Activated CD8-positive, alpha-beta memory T cell treated with anti-CD3 and anti-CD28 coated beads for 4 hours (primary cell): ENCODE data around the gene COX7A1.
"Not testable (repeated sequence)": the region's sequence is repeated elsewhere in the genome, so short reads cannot be mapped to it uniquely, and the experiment has no call there.

Source experiments
- DNase-seq, 2 donors: peaks; one replicate each; pipeline ENCODE4 v3.0.0-alpha.2; 2020; ENCODE audit warnings: low read depth in 2 of 2

The COX7A1 gene

DNA sequence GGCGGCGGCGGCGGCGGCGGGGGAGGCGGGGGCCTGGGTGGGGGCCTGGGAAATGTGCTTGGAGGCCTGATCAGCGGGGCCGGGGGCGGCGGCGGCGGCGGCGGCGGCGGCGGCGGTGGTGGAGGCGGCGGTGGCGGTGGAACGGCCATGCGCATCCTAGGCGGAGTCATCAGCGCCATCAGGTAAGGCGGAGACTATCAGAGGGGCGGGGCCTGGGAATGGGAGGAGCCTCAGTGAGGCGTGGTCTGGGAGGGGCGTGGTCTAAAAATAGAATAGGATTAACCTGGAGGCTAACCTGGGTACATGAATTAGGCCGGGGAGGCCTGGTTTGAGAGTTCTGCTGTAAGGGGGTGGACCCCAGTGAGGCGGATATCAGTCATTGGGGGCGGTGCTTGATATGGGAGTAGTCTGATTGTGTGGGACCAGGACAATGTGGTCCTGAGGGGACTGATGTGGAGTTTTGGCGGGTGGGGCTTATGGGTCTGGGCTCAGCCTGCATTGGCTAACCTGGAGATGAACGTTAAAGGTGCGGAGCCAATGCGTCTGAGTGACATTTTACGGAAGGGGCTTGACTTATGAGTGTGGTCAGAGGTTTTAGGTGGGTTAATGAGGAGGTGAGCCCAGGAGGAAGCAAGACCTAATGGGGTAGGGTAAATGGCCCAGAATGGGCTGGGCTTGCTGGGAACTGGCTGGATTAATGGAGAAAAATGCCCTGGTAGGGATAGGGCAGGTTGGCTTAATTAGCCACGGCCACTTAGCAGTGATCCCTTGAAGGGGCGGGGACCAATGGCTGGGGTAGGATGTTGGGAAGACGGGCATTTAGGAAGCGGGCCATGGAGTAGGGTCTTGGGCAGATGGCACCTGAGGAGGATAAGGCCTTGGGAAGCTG lies 11.0 kb downstream of the COX7A1 start:
- DNase-seq, result peak; percentile 80

DNA sequence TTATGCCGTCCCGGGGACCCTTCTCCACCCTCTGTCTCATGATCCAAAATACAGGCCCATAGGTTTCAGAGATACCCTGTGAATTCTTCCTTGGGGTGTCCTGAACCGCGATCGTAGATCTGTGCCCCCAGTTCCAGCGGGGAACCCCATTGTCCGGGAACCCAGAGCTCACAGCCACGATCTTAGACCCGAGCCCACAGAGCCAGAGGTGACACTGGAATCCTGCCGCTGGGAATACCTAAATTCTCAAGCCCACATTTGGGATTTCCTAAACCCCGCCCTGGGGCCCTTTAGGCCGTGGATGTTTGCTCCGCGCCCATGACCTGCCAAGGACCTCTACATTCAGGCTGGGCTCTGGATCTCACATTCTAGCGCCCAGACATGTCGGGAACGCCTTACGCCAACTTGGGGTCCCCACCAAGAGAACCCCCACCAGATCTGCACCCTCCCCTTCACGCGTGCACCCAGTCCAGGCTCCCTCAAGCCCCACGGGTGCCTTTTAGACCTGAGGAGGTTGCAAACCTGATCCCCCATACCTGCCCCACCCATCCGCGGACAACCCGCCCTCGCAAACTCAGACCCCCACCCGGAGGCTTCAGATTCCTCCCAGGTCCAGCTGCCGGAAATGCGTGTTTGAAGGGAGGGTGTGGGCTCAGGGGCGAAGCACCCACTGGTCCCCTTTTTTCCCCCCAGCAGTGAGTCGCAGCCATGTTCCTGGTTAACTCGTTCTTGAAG lies 11.8 kb downstream of the COX7A1 start:
- peak in 1 of 2 donors; percentile 17 for DNase-seq

DNA sequence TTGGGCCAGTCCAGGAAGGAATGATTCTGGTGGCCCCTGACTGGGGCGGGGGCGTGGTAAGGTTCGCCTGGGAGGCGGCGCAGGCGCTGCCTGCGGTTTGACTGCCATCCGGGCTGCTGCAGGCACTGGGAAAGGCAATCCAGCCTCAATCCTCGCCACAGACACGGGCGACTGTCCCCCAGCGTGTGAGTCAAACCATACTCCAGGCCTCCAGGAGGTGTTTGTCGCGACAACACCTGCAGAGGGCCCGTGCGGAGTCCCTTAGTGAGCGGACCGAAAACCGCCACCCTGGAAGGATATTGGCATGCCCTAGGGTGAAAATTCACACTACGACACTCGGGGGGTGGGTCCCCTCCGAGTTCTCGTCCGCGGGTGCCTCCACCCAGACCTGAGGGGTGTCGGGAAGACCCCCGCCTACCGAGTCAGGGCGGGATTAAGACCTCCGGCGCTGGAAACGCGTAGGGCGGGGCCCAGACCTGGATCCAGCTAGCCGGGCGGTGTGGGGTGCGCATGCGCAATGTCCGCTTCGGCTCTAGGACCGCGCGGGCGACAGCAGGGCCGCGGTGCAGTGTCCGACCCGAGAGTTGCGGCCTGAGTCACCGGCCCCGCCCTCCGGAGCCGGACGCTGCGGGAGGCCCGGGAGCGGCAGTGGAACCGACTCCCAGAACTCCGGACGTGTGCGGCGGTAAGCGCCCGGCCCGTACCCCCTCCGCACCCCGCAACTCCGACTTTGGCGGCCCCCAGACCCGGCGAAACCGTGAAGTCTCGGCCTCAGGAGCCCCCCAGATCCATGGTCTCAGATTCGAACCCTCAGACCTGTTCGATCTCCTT lies 12.6 kb downstream of the COX7A1 start, which contains the start of gene CAPNS1:
CAPNS1 (plus strand) TSS at position 594 of the 831 bp plus-strand sequence. CDS start 946 bp downstream, outside the sequence.
- DNase-seq, result peak; percentile 83 to 85

DNA sequence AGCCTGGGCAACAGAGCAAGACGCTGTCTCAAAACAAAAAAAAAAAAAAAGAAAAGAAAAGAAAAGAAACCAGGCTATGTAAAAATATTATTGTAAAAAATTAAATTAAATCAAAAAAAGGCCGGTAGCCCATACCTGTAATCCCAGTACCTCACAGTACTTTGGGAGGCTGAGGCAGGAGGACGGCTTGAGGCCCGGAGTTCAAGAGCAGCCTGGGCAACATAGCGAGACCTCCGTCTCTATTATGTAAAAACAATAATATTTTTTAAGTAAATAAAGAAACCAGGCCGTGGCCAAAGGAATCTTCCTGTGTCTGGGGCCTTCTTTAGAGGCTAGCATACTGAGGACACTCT lies 13.2 kb downstream of the COX7A1 start:
- no peak for DNase-seq

DNA sequence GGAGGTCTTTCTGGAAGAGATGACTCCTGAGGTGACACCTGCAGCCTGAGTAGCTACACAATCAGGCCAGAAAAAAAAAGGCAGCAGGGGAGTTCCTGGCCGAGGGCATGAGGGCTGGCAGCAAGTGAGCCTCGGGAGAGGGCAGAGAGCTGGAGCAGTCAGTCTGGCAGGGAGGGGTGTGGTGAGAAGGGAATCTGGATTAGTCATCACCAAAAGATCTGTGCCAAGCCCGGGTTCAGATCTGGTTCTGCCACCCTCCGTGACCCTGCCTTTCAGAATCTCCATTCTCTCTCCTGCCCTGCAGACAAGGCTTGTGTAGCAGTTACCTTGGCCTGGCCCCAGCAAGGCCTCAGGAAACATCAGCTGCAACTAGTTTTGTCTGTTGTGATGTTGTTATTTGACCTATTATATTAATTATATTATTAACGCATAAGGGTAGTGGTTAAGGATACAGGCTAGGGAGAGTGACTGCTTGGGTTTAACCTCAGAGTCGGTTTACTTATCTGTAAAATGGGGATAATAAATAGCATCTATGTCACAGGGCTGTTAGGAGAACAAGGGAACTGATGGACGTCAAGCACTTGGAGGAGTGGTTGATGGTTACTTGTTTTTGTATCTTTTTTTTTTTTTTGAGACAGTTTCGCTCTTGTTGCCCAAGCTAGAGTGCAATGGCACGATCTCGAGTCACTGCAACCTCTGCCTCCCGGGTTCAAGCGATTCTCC lies 15.1 kb downstream of the COX7A1 start:
- no peak for DNase-seq

DNA sequence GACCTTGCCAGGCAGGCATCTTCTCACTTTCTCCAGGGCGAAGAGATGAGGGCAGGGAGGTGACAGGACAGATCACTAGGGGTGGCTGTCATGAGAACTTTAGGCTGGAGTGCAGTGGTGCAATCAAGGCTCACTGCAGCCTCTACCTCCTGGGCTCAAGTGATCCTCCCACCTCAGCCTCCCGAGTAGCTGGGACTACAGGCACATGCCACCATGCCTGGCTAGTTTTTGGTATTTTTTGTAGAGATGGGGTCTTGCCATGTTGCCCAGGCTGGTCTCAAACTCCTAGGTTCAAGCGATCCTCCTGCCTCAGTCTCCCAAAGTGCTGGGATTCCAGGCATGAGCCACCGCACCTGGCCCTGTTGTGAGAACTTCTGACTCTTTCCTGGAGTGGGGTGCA lies 17.4 kb downstream of the COX7A1 start:
- DNase-seq, result not testable (repeated sequence)

DNA sequence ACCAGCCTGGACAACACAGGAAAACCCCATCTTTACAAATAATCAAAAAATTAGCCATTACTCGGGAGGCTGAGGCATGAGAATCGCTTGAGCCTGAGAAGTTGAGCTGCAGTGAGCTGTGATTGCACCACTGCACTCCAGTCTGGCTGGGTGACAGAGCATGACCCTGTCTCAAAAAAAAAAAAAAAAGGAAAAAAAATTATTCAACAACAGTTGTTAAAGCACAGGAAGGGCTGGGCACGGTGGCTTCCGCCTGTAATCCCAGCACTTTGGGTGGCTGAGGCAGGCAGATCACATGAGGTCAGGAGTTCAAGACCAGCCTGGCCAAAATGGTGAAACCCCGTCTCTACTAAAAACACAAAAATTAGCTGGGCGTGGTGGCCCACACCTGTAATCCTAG lies 21.0 kb downstream of the COX7A1 start:
- DNase-seq, result not testable (repeated sequence)

DNA sequence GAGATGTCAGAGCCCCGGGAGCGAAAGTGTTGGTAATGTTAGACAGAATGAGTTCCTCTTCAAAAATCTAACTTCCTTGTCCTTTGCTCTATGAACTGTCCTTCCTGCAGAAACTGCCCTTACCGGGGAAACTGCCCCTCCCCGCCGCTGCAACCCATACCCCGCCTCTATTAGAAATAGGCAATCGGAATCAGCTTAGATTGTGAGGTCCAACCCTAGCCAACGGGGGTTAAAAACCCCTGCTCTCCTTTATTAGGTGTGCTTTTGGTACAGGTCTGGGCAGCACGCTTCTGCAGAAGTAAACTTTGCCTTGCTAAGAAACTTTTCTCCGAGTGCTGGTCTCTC lies 23.9 kb downstream of the COX7A1 start:
- DNase-seq, result no peak

DNA sequence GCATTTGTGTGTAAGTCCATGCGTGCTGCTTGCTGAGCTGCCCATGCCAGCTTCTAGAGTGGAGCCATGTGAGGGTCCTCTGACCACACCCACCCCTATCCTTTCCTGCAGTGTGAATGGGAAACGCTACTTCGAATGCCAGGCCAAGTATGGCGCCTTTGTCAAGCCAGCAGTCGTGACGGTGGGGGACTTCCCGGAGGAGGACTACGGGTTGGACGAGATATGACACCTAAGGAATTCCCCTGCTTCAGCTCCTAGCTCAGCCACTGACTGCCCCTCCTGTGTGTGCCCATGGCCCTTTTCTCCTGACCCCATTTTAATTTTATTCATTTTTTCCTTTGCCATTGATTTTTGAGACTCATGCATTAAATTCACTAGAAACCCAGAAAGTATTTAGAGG lies 26.7 kb downstream of the COX7A1 start:
- DNase-seq, result no peak

DNA sequence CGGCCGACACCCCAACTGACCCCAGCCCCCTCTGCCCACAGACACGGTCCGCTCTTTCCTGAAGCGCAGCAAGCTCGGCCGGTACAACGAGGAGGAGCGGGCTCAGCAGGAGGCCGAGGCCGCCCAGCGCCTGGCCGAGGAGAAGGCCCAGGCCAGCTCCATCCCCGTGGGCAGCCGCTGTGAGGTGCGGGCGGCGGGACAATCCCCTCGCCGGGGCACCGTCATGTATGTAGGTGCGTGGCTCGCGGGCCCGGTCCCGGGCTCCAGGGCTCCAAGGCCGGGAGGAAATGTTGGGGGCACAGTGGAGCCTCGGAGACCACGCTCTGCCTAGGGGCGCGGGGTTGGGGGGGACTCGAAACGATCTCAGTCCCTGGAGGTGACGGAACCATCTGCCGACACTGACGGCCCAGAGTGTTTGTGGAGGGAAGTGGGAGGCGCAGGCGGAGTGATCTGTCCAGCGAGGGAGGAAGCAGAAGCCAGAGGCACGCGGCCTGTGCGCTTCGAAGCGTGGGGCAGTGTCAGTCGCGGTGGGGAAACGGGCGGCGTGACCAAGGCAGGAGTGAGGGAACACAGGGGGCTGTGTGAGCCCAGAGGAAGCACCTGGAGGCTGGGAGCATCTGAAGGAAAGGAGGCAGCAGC lies 30.6 kb downstream of the COX7A1 start:
- DNase-seq, result no peak

DNA sequence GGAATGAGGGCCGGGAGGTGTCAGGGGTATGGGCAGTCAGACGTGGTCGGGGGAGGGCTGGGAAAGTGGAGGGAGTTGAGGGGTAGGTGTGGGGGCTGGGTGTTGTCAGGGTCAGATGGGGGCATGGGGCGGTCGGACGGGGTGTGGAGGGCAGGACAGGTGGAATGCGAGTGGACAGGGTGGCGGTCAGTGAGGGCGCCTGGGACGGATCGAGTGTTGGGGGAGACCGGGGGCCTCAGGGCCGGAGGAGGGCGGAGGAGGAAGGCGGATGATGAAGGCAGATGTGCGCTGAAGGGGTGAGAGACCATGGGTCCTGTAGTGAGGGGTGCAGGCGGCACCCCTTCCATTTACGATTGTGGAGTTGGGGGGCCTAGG lies 31.3 kb downstream of the COX7A1 start:
- no peak for DNase-seq

DNA sequence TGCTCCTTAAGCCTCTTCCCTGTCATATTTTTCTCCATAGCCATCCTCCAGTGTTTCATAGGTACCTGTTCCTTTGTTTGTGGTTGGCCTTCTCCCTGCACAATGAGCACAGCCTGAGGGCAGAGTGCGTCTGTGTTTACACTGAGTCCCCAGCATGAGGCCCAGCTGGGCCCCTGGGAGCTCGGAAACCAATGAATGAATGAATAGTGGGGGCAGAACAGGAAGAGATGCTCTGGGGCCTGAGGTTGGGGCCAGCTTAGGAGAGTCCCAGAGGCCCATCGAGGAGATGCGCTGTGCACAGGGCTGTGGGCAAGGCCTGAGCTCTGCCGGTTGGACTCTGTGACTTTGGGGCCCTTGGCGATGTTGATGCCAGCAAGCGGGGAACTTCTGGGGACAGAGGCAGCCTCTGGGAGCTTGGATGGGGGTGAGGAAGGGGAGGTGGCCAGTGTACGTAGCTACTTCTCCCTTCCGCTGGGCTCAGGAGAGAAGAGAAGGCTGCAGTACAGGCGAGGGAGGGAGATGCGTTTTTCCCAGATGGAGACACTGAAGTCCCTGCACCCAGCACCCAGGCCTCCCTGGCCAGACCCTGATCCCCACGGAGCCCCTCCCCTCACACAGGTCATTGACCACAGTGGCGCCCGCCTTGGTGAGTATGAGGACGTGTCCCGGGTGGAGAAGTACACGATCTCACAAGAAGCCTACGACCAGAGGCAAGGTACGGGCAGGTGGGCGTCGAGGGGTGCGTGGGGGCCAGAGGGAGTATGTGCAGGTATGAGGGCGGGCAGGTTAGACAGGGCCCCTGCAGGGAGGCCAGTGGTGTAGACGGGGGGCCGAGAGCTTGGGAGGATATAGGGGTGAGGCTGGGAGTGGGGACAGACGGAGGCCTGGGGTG lies 31.9 kb downstream of the COX7A1 start:
- no peak for DNase-seq

DNA sequence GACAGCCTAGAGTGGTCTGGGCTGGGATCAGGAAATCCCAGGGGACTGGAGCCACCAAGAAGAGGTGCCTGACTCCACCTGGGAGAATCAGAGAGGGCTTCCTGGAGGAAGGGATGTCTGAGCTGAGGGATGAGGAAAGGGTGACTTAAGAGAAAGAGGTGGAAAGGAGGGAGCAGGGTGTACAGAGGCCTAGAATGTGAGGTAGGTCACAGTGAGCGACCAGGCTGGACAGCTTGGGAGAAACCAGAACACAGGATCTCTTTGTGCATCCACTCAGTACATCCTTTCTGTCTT lies 36.0 kb downstream of the COX7A1 start:
- DNase-seq, result no peak

DNA sequence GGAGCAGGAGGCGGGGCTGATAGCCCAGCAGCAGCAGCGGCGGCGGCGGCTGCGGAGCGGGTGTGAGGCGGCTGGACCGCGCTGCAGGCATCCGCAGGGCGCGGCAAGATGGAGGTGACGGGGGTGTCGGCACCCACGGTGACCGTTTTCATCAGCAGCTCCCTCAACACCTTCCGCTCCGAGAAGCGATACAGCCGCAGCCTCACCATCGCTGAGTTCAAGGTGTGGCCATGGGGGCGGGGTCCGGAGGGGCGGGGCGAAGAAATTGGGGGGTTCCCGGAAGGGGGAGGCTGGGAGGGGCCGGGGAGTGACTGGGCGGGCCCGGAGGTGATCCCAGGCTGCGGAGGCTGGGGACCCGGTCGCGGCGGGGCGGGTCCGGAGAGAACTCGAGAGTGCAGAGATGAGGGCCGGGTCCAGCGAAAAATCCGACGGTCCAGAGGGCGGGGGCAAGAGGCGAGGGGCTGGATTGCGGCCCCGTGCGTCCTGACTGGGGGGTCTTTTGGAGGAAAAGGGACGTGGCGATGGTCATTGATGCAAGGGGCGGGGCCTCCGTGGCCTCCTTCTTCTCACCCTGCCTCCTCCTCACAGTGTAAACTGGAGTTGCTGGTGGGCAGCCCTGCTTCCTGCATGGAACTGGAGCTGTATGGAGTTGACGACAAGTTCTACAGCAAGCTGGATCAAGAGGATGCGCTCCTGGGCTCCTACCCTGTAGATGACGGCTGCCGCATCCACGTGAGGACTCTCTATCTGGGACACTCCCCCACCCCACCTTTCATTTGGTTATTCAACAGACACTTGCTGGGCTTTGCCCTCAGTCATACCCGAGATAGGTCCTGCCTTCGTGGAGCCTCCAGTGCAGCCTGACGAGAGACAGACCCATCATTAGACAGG lies 36.5 kb downstream of the COX7A1 start, which contains the start of gene TBCB:
TBCB (plus strand) TSS at position 16 of the 891 bp plus-strand sequence; CDS start at position 109, 93 bp downstream.
- peak; percentile 81 to 85 for DNase-seq

DNA sequence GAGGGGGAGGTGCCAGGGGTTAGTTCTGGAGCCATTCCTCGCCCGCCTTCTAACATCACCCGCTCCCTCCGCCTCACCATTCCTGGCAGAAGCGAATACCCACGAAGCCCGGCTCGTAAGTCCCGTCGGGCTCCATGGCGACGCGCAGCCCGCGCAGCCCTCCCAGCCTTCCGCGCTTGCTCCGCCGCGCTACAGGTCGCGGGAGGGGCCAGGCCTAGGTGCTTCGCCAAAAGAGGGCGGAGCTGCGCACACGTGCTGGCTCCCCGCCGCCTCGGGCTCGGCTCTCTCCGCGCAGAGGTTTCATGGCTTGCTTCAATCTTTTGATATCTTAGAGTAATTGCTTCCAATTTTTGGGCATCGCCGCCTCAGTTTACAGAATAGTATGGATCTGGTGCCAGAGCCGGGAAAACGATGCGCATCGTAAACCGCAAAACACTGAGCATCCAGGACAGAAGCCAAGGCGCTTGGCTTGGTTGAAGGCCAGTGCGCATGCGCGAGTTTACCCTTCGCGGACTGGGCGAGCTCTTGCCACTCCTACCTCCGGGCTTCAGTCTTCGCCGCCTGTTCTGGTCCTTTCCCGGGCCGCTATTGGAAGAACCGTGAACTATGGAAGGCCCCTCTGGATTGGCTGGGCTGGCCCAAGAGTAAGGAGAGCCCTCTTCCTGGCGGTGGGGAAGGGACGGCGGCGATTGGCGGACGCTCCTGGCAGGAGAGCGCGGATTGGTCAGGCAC lies 37.4 kb downstream of the COX7A1 start, which contains the start of gene POLR2I:
POLR2I (minus strand) TSS at position 155 of the 732 bp plus-strand sequence; CDS start at position 136, 19 bp downstream.
- peak; percentile 96 to 99 for DNase-seq

DNA sequence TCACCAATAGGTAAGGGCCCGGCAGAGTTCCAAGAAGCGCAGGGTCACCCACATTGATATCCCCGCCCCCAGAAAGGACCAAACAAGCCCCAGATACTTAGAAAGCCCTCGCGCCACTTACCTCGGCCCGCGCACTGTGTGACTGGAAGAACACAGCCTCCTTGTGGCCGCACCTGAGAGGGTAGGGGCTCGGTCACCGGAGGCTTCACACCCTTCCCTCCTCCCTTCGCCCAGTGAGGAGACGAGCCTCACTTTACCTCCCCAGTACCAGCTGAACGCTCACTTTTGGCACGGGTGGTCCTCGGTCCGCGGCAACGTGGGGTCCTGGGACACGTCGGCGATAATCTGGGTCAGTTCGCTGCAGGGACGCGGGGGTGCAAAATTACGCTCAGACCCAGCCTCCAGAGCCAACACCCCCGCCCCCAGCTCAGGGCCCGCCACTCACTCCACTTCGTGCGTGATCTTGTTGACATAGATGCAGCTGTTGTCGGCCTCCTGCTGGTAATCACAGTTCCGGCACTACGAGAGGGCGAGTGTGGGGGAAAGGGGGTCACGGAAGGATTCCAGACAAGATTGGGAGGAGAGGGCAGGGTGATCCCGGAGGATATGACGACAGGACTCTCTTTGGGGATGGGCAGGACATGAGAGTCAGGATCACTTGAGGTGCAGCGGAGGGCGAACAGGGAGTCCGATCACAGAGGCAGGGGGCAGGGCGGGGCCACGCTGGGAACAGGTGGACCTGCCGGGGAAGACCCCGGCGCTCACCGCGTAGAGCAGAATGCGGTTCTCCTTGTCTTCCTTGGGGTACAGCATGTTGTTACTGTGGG lies 38.1 kb downstream of the COX7A1 start:
- no peak for DNase-seq

DNA sequence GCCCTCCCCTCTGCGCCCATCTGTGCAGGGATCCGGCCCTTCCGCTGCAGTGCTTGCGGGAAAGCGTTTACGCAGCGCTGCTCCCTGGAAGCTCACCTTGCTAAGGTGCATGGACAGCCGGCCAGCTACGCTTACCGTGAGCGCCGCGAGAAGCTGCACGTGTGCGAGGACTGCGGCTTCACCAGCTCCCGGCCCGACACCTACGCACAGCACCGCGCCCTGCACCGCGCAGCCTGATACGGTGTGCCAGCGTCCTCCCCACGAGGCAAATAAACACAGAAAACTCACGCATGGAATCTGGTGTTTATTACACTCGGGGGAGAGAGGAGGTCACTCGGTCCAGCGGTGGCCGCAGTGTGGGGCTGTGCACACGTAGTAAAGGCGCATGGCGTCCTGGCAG lies 38.8 kb downstream of the COX7A1 start:
- no peak for DNase-seq
